ENCODE results near the gene SLC5A5. TPM values are rescaled to one million over a fixed set of nuclear protein-coding genes. Genes with fewer than 3 reads are reported as not detected.

SLC5A5 gene
- total RNA-seq, 1 experiment from 2014 or later: not detected

DNA sequence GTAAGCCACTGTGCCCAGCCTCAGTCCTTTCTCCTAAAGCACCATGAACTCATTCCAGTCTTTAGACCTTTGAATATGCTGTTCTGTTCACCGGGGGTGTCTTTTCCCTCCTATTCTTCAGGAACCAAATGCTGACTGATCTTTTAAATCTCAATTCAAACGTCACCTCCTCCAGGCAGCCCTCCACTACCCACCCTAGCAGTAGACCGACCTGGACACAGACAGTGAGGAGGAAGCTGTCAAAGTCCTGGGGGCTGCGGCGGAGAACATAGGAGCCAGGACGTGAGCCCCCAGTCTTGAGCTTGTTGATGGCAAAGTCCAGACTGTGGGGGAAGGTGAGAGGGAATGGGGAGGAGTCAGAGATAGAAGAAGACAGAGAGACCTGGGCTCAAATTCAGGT lies 31.7 kb upstream of the SLC5A5 start:
- intact Hi-C loops (cut with micrococcal nuclease): no loop called here
- no TSS peak for BruUV-seq (replicated peaks)
- Mint-ChIP-seq H3K36me3 (ENCODE audit: insufficient read depth, unreplicated experiment) (no peaks in the 10 kb centered on the region), H3K27me3 (ENCODE audit: insufficient read depth, unreplicated experiment) (no peaks in the 10 kb centered on the region), H3K4me3 (ENCODE audit: unreplicated experiment) (no peak overlapping the region), H3K4me1 (ENCODE audit: insufficient read depth, unreplicated experiment) (no peaks in the 10 kb centered on the region), H3K27ac (ENCODE audit: low read depth, unreplicated experiment) (no peak overlapping the region), H3K9me3 (ENCODE audit: unreplicated experiment) (no peaks in the 10 kb centered on the region)
- CTCF ChIA-PET: interaction anchor here (1.3 kb wide), 1 partner anchor 16 kb away, joined by 3 read pairs; no protein-coding TSS in a partner anchor
- POLR2A ChIA-PET: no interaction called here
- TF ChIP-seq, protein P1, sequence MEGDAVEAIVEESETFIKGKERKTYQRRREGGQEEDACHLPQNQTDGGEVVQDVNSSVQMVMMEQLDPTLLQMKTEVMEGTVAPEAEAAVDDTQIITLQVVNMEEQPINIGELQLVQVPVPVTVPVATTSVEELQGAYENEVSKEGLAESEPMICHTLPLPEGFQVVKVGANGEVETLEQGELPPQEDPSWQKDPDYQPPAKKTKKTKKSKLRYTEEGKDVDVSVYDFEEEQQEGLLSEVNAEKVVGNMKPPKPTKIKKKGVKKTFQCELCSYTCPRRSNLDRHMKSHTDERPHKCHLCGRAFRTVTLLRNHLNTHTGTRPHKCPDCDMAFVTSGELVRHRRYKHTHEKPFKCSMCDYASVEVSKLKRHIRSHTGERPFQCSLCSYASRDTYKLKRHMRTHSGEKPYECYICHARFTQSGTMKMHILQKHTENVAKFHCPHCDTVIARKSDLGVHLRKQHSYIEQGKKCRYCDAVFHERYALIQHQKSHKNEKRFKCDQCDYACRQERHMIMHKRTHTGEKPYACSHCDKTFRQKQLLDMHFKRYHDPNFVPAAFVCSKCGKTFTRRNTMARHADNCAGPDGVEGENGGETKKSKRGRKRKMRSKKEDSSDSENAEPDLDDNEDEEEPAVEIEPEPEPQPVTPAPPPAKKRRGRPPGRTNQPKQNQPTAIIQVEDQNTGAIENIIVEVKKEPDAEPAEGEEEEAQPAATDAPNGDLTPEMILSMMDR (IDR thresholded peaks at IDR 0.05; ENCODE audit: unreplicated experiment): no peak
- DNase-seq (ENCODE audit: unreplicated experiment): no peak

DNA sequence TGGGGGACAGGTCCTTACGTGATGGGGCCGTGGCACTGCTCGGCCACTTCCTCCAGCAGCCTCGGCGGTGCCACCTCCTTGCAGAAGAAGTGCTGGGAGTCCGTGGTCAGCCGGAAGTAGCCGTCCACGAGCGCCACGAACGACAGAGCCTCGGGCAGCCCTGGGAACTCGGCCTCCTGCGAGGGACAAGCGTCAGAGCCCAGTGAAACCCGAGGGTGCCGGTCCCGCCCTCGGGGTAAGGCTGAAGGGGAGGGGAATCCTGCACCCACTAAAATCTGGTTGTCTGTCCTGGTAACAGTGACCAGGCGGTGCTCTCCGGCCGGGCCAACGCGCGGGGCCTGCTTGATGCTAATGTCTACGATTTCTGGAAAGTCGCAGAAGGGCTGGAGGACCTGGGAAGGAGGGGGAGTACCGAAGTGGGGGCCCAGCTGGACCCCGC lies 30.4 kb upstream of the SLC5A5 start:
- H3K27ac Mint-ChIP-seq (ENCODE audit: low read depth, unreplicated experiment): no peak overlapping the region
- no peak overlapping the region for H3K4me3 Mint-ChIP-seq (ENCODE audit: unreplicated experiment)
- intact Hi-C loops (cut with micrococcal nuclease): no loop called here
- no peaks in the 10 kb centered on the region for H3K36me3 Mint-ChIP-seq (ENCODE audit: insufficient read depth, unreplicated experiment)
- TF ChIP-seq, protein P1 (IDR thresholded peaks at IDR 0.05; ENCODE audit: unreplicated experiment): no peak
- no peak for DNase-seq (ENCODE audit: unreplicated experiment)
- no peaks in the 10 kb centered on the region for H3K27me3 Mint-ChIP-seq (ENCODE audit: insufficient read depth, unreplicated experiment)
- CTCF ChIA-PET: no interaction called here
- H3K4me1 Mint-ChIP-seq (ENCODE audit: insufficient read depth, unreplicated experiment): no peaks in the 10 kb centered on the region
- no TSS peak for BruUV-seq (replicated peaks)
- no peaks in the 10 kb centered on the region for H3K9me3 Mint-ChIP-seq (ENCODE audit: unreplicated experiment)
- POLR2A ChIA-PET: no interaction called here

DNA sequence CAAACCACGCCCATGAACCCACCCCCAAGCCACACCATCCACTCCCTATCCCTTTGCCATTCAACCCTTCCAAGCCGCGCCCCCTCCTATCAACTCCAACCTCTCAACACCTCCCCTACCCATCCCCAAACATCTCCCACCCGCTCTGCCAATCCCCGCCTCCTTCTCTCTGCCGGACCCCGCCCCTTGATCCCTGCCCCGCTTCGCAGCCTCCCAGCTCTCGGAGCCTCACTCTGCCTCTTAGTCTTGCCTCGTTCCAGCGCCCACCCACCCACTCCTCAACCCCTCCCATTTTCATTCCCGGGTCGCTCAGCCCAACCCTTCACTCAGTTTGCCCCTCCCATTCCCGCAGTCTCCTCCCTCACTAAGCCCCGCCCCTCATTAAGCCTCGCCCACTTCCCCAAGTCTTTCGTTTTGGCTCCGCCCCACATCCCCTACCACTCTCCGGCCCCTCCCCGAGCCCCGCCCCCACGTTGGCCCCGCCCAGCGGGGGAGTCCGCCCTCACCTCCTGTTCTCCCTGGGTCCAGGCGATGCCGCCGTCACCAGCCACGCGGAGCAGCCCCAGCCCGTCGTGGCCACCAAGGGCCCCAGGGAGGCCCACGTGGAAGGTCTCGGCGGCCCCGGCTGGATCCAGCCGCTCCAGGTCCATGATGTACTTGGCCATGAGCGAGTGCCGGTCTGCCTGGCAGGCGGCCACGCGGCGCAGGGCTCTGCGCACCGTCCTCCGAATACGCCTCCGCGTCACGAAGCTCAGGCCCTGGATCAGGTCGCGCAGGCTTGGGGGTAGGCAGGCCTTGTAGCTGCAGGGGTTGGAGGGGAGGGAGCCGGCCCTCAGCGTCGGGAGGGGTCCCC lies 29.7 kb upstream of the SLC5A5 start:
- ChIA-PET POLR2A (interaction anchor here (1.0 kb wide), 1 partner anchor 17 kb away, joined by 6 read pairs; the partner anchor contains the start of gene RPL18A), CTCF (interaction anchor here (0.6 to 1.2 kb wide), 2 partner anchors 13 to 378 kb away, joined by 3 to 4 read pairs; no protein-coding TSS in a partner anchor)
- TSS peak; percentile 76 for BruUV-seq (replicated peaks)
- Mint-ChIP-seq H3K4me1 (ENCODE audit: insufficient read depth, unreplicated experiment) (no peaks in the 10 kb centered on the region), H3K9me3 (ENCODE audit: unreplicated experiment) (no peaks in the 10 kb centered on the region), H3K27ac (ENCODE audit: low read depth, unreplicated experiment) (peak overlapping the region; percentile 7), H3K4me3 (ENCODE audit: unreplicated experiment) (peak overlapping the region; percentile 69), H3K36me3 (ENCODE audit: insufficient read depth, unreplicated experiment) (no peaks in the 10 kb centered on the region), H3K27me3 (ENCODE audit: insufficient read depth, unreplicated experiment) (no peaks in the 10 kb centered on the region)
- DNase-seq (ENCODE audit: unreplicated experiment): peak; percentile 83
- intact Hi-C loops (cut with micrococcal nuclease): no loop called here
- TF ChIP-seq, protein P1 (IDR thresholded peaks at IDR 0.05; ENCODE audit: unreplicated experiment): no peak

DNA sequence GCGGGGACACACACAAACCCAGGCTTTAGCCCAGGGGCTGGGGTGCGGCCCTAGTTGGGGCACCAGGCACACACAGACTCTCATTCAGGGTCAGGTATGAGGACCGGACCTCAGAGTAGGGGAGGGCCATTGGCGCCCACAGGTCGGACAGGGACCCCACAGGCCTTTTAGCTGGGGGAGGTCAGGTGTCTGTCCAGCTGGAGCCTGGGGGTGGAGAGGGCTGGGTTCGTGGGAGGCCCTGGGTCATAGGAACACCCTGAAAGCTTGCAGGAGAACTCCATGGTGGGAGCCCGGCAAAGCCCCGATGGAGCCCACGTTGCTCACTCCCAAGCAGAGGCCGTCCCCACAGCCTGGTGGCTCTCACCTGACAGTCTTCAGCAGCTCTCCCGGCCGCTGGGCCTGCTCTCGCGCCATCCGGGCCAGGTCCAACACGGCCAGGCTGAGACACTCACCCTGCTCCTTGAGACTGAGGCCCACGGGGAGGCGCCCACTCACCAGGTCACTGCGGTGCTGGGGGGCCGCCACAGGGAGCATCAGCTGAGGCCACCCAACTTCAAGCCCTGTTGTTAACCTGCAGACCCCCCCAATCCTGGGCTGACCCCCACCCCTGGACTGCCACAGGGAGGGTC lies 29.0 kb upstream of the SLC5A5 start:
- CTCF ChIA-PET: interaction anchor here (0.6 to 1.2 kb wide), 2 partner anchors 12 to 378 kb away, joined by 3 to 4 read pairs; no protein-coding TSS in a partner anchor
- H3K4me3 Mint-ChIP-seq (ENCODE audit: unreplicated experiment): peak overlapping the region; percentile 69
- H3K9me3 Mint-ChIP-seq (ENCODE audit: unreplicated experiment): no peaks in the 10 kb centered on the region
- no TSS peak for BruUV-seq (replicated peaks)
- POLR2A ChIA-PET: interaction anchor here (0.6 to 1.0 kb wide), 2 partner anchors 10 to 17 kb away, joined by 4 to 6 read pairs; partner anchors contain the start of gene RPL18A
- DNase-seq (ENCODE audit: unreplicated experiment): no peak
- TF ChIP-seq, protein P1 (IDR thresholded peaks at IDR 0.05; ENCODE audit: unreplicated experiment): no peak
- H3K27me3 Mint-ChIP-seq (ENCODE audit: insufficient read depth, unreplicated experiment): no peaks in the 10 kb centered on the region
- intact Hi-C loops (cut with micrococcal nuclease): no loop called here
- H3K27ac Mint-ChIP-seq (ENCODE audit: low read depth, unreplicated experiment): peak overlapping the region; percentile 7
- H3K36me3 Mint-ChIP-seq (ENCODE audit: insufficient read depth, unreplicated experiment): no peaks in the 10 kb centered on the region
- H3K4me1 Mint-ChIP-seq (ENCODE audit: insufficient read depth, unreplicated experiment): no peaks in the 10 kb centered on the region

Measured in MCF 10A (cell line).